GM21423 (cell line): ENCODE data around the gene NMNAT3.
A peak's percentile ranks its signal among the peaks of the same experiment; 100 is the strongest.

Source experiments
- ATAC-seq: cut with Tn5 transposase; IDR thresholded peaks from one replicate; pipeline ENCODE4 v1.9.1; 2021; ENCODE audit warnings: mild to moderate bottlenecking, moderate library complexity; ENCODE audit not compliant: unreplicated experiment

The NMNAT3 gene

GRCh38 chr3:139677388-139678155 lies at the start of gene NMNAT3:
TSS of gene NMNAT3 (minus strand) at chr3:139677972. CDS start at chr3:139627724, 50,248 bp downstream.
- ATAC-seq = peak; percentile 98

- ATAC-seq = no peak
Measured at GRCh38 chr3:139721370-139721769, 43.6 kb upstream of the NMNAT3 start.

GRCh38 chr3:139718415-139718814 lies 40.6 kb upstream of the NMNAT3 start:
- ATAC-seq = no peak

- ATAC-seq = no peak
Measured at GRCh38 chr3:139716908-139717485, 39.2 kb upstream of the NMNAT3 start.

- ATAC-seq = no peak
Measured at GRCh38 chr3:139715743-139716360, 38.1 kb upstream of the NMNAT3 start.

GRCh38 chr3:139715166-139715565 lies 37.4 kb upstream of the NMNAT3 start:
- no peak for ATAC-seq

GRCh38 chr3:139710212-139710611 lies 32.4 kb upstream of the NMNAT3 start:
- ATAC-seq = no peak

GRCh38 chr3:139705631-139706030 lies 27.9 kb upstream of the NMNAT3 start:
- no peak for ATAC-seq

- ATAC-seq = no peak
Measured at GRCh38 chr3:139696314-139696604, 18.5 kb upstream of the NMNAT3 start.

- ATAC-seq = no peak
Measured at GRCh38 chr3:139695426-139696313, 17.9 kb upstream of the NMNAT3 start.

GRCh38 chr3:139695007-139695406 lies 17.2 kb upstream of the NMNAT3 start:
- no peak for ATAC-seq

- ATAC-seq = no peak
Measured at GRCh38 chr3:139694542-139694941, 16.8 kb upstream of the NMNAT3 start.

- ATAC-seq = no peak
Measured at GRCh38 chr3:139691619-139692018, 13.8 kb upstream of the NMNAT3 start.

- no peak for ATAC-seq
Measured at GRCh38 chr3:139689708-139690228, 12.0 kb upstream of the NMNAT3 start.

- ATAC-seq = no peak
Measured at GRCh38 chr3:139689122-139689521, 11.3 kb upstream of the NMNAT3 start.

GRCh38 chr3:139687431-139687830 lies 9.7 kb upstream of the NMNAT3 start:
- ATAC-seq = no peak

GRCh38 chr3:139686624-139687023 lies 8.9 kb upstream of the NMNAT3 start:
- no peak for ATAC-seq

GRCh38 chr3:139686206-139686605 lies 8.4 kb upstream of the NMNAT3 start:
- no peak for ATAC-seq

- ATAC-seq = no peak
Measured at GRCh38 chr3:139679220-139679775, 1.5 kb upstream of the NMNAT3 start.

GRCh38 chr3:139676632-139677387 lies 962 bp downstream of the NMNAT3 start:
- no peak for ATAC-seq
